Muscle of arm (tissue), 12 donors: ENCODE results near the gene ACOT4. TPM values are rescaled to one million over a fixed set of nuclear protein-coding genes. Genes with fewer than 3 reads are reported as not detected.
A peak's percentile ranks its signal among the peaks of the same experiment; 100 is the strongest.
"Not testable (repeated sequence)": the region's sequence is repeated elsewhere in the genome, so short reads cannot be mapped to it uniquely, and the experiment has no call there.

Experiments used
- DNase-seq: peaks from one replicate; pipeline ENCODE4 v3.0.0-alpha.2; 2013
- polyA plus RNA-seq, 12 donors: library from polyadenylated mRNA; unstranded; fragments of 120-200 nt; gene quantifications; one replicate each; pipeline ENCODE4 v1.2.1, GENCODE V29; 2013; ENCODE audit not compliant: insufficient read length in 12 of 12

The ACOT4 gene
- polyA plus RNA-seq, 12 donors: 0.16 to 0.51 (median 0.33) TPM; not detected in 2

DNA sequence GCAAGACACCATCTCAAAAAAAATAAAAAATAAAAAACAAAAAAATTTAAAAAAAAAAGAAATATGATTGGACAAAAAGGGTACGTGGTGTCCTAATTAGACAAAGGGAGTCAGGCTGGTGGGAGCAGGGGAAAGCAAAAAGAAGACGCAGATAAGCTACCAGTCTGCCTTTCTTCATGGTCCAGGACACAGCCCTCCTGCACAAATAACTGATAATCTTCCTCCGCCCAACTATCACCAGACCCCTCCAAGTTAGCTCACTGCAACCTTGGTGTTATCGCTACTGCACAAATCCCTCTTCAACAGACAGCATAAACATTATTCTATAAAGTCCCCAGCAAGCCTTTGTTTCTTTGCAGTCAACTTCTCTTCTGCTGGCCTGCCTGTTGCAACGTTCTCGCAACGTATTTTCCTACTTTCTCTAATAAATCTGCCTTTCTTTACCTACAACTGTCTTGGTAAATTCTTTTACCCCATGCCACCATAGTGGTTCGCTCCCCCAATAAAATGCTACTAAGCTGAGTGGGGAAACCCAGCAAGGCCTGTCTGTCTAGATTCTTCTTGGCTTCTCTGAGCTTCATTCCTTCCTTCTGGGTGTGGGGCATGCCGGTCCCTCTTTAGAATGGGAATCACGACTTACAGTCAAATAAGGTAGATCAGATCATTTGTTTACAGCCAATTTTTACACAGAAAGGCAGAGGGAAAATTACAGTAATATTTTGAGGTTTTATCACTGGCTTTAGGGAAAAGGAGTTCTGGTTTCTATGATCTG lies 38.5 kb downstream of the ACOT4 start:
- no peak for DNase-seq

DNA sequence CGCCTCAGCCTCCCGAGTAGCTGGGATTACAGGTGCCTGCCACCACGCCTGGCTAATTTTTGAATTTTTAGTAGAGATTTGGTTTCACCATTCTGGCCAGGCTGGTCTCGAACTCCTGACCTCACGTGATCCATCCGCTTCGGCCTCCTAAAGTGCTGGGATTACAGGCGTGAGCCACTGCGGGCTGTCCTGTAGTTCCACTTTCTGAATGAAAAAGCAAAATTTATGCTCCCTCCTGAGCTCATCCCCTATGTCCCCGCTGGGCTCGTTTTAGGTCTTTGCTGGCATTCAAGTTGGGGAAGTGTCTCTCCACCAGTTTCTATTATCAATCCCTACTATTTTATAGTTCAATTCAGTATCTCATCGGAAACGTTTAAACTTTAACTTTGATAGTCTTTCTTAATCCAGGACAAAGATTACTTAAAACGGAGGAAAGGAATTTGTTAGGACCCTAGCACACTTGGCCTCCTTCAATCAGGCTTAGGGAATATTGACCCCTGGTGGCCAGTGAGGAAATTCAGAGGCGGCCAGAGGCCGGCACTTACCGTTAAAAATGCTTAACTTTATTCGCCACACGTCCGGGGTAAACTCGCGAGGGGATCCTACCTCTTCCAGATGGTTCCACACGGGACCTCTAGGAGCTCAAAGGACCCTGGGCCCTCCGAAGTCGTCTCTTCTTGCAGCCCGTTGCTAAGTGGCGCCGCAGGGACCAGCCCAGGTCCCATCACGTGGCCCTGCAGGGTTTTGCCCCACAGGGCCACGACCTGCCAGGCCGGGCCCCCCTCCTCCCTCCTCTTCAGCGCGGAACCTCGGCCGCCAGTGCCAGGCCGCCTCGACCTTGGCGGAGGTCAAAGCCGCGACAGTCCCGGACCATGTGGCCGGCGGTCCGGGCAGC lies 41.7 kb downstream of the ACOT4 start:
- peak; percentile 77 for DNase-seq

- peak; percentile 52 for DNase-seq
These were observed 42.5 kb downstream of the ACOT4 start for GRCh38 chr14:73634011-73634833.

GRCh38 chr14:73636355-73636754 lies 44.7 kb downstream of the ACOT4 start:
- DNase-seq: not testable (repeated sequence)

- DNase-seq: no peak
These were observed 46.2 kb downstream of the ACOT4 start for GRCh38 chr14:73637830-73638229.

DNA sequence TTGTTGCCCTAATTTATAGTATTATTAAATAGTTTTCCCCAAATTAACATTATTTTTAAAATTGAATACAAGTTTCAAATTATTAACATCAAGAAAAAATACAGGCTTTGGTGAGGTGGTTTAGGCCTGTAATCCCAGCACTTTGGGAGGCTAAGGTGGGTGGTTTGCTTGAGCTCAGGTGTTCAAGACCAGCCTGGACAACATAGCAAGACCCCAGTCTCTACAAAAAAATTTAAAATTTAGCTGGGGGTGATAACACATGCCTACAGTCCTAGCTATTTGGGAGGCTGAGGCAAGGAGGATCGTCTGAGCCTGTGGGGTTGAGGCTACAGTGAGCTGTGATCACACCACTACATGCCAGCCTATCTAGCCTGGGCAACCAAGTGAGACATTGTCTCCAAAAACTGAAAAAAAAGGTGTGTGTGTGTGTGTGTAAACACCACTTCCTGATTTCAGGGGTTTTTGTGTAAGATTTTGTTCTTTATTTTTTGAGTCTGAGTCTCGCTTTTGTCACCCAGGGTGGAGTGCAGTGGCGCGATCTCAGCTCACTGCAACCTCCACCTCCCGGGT lies 49.2 kb downstream of the ACOT4 start:
- DNase-seq: no peak

DNA sequence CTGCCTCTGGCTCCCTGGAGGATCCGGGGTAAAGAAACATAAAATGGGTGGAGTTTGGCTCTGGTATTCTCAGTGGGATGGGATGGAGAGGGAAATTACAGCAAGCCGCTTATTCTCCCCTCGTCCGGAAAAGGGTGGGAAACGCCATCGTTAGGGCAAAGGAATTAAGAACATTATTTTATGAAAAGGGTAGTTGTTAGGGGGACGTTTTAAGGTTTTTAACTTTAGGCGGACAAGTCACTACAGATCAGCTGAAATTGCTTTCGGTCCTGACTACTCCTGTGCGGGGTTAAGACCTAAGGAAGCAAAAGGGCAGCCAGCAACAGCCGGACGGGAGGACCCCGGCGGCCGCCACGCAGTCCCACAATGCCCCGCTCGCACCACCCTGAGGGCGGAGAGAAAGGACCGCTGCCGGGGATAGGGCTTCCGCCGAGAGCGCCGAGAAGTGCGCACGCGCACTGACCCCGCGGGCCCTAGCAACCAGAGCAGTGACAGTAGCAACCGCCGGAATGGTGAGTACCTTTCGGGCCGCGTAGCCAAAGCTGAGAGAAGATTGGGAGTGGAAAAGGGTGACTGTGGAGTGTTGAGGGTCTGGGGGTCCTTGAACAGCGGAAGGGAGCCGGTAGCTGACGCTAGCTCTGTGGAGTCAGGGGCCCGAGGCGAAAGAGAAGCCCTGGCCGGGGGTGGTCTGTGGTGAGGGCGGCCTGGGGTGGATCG lies 53.0 kb downstream of the ACOT4 start, which contains the start of gene DNAL1:
Gene DNAL1 (plus strand): TSS at position 456 of the 717 bp plus-strand sequence. CDS start 54 bp downstream, at position 510.
- DNase-seq: peak; percentile 95

- DNase-seq: no peak
These were observed 53.6 kb downstream of the ACOT4 start for GRCh38 chr14:73645248-73645610.

Other genes with a start within 250 kb of the ACOT4 start
- gene NUMB, start 133.3 kb upstream of the ACOT4 start, polyA plus RNA-seq: 10 to 100 TPM in 11 of 12 donors, not detected in 1; 24.2 to 66.5 (median 35.0) TPM
- 1 to 10 TPM in 11 of 12 donors, not detected in 1; 3.9 to 8.9 (median 5.9) TPM for gene RIOX1, start 100.9 kb upstream of the ACOT4 start, polyA plus RNA-seq
- 1 to 10 TPM in 10 of 12 donors, not detected in 2; 1.2 to 7.1 (median 2.6) TPM for gene ACOT1, start 54.7 kb upstream of the ACOT4 start, polyA plus RNA-seq
- 1 to 10 TPM in 5 of 12 donors, under 1 TPM in 5, not detected in 2; 0.30 to 2.6 (median 1.0) TPM for gene HEATR4, start 32.9 kb upstream of the ACOT4 start, polyA plus RNA-seq
- 10 to 100 TPM in 11 of 12 donors, not detected in 1; 14.3 to 34.2 (median 26.3) TPM for gene ACOT2, start 22.7 kb upstream of the ACOT4 start, polyA plus RNA-seq
- gene ACOT6, start 20.6 kb downstream of the ACOT4 start, polyA plus RNA-seq: under 1 TPM in 1 of 12 donors, not detected in 11; 0.19 TPM
- gene DNAL1, start 53.1 kb downstream of the ACOT4 start, polyA plus RNA-seq: 10 to 100 TPM in 5 of 12 donors, 1 to 10 TPM in 6, not detected in 1; 7.5 to 13.1 (median 9.2) TPM
- 10 to 100 TPM in 11 of 12 donors, not detected in 1; 22.0 to 33.8 (median 25.9) TPM for gene PNMA1, start 122.5 kb downstream of the ACOT4 start, polyA plus RNA-seq